K562 (cell line): ENCODE results near the gene RPTOR.

Experiments used
- CBX3 ChIP-seq, 2 experiments: IDR thresholded peaks; 1 replicate in 1 of 2; 2 replicates in 1 of 2; pipeline ENCODE4 v1.6.1; 2012; ENCODE audit warnings: inconsistent platforms in 2 of 2, low read length in 2 of 2, borderline replicate concordance in 1 of 2, control low read depth in 1 of 2
- HOXB6 ChIP-seq: fragments of 250-450 bp; sonication (Bioruptor Pico); IDR thresholded peaks from 2 replicates; pipeline ENCODE4 v1.5.1; 2022; ENCODE audit warnings: mild to moderate bottlenecking, borderline replicate concordance
- RBBP5 ChIP-seq: fragments of 200-600 bp; sonication (generic); IDR thresholded peaks from 2 replicates; pipeline ENCODE4 v1.6.1; 2012; ENCODE audit warnings: borderline replicate concordance, mild to moderate bottlenecking, low read length, control low read depth, inconsistent platforms; ENCODE audit not compliant: insufficient read depth, poor library complexity, severe bottlenecking
- TF ChIP-seq, protein P1 (sequence below): sonication (generic); formaldehyde crosslinking; IDR thresholded peaks from 2 replicates; pipeline ENCODE4 v1.8.0; 2022; ENCODE audit warnings: mild to moderate bottlenecking, missing genetic modification reagents
- TF ChIP-seq, protein P2 (sequence below), 3 experiments: IDR thresholded peaks in 2 of 3; conservative IDR thresholded peaks in 1 of 3; 2 replicates each; pipeline ENCODE4 v1.5.1; 2011 to 2012; ENCODE audit warnings: low read length in 3 of 3, mild to moderate bottlenecking in 3 of 3, control low read depth in 2 of 3, improper control_type of control experiment in 1 of 3, inconsistent platforms in 1 of 3, low read depth in 1 of 3, mixed read lengths in 1 of 3, moderate library complexity in 1 of 3; ENCODE audit not compliant: insufficient read depth in 2 of 3

DNA sequence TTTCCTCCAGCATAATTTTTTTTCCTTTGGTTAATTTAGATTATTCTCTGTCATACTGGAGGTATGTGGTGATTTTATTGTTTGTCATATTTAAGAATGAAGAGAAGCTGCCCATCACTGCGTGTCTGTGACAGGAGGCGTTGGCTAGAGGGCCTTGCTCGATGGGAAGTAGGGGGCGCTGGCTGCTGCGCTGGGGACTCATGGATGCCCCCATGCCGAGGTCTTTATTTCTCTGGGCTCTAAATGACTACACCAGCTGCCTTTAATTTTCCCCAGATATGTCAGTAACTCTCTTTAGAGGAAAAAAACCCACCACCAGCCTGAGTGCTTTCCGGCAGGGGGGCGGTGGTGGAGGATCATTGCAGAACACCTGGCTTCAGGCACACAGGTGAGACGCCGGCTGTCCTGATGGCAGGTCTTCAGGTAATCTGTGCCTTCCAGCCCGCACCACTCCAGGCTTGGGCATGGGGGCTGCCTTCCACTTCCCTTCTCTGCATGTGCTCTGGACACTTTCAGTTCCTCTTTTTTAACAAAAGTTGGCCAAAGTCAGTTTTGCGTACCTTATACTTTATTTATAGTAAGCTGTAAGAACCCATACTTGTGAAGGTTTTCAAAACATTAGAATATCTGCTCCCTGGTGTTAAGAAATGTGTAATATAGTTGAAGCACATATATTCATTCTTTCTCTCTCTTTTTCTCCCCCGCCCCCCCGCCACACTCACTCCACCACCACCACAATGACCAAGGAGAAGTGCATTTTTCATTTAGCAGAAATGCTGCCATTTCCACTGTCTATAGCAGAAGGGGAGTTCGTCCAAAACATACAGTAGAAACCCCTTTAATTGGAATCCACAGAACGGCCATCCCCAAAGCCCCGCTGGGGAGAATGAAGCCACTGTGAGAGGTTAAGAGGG lies 192.7 kb downstream of the RPTOR start:
- TF ChIP-seq, protein P1, sequence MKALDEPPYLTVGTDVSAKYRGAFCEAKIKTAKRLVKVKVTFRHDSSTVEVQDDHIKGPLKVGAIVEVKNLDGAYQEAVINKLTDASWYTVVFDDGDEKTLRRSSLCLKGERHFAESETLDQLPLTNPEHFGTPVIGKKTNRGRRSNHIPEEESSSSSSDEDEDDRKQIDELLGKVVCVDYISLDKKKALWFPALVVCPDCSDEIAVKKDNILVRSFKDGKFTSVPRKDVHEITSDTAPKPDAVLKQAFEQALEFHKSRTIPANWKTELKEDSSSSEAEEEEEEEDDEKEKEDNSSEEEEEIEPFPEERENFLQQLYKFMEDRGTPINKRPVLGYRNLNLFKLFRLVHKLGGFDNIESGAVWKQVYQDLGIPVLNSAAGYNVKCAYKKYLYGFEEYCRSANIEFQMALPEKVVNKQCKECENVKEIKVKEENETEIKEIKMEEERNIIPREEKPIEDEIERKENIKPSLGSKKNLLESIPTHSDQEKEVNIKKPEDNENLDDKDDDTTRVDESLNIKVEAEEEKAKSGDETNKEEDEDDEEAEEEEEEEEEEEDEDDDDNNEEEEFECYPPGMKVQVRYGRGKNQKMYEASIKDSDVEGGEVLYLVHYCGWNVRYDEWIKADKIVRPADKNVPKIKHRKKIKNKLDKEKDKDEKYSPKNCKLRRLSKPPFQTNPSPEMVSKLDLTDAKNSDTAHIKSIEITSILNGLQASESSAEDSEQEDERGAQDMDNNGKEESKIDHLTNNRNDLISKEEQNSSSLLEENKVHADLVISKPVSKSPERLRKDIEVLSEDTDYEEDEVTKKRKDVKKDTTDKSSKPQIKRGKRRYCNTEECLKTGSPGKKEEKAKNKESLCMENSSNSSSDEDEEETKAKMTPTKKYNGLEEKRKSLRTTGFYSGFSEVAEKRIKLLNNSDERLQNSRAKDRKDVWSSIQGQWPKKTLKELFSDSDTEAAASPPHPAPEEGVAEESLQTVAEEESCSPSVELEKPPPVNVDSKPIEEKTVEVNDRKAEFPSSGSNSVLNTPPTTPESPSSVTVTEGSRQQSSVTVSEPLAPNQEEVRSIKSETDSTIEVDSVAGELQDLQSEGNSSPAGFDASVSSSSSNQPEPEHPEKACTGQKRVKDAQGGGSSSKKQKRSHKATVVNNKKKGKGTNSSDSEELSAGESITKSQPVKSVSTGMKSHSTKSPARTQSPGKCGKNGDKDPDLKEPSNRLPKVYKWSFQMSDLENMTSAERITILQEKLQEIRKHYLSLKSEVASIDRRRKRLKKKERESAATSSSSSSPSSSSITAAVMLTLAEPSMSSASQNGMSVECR (CRISPR knock-in tag) = no peak
- no peak for TF ChIP-seq RBBP5
- no peak for TF ChIP-seq HOXB6
- TF ChIP-seq CBX3 (IDR thresholded peaks at IDR 0.05; ENCODE audit: borderline replicate concordance in 1 of 2, low read length in 2 of 2) = no peak
- TF ChIP-seq, protein P2, sequence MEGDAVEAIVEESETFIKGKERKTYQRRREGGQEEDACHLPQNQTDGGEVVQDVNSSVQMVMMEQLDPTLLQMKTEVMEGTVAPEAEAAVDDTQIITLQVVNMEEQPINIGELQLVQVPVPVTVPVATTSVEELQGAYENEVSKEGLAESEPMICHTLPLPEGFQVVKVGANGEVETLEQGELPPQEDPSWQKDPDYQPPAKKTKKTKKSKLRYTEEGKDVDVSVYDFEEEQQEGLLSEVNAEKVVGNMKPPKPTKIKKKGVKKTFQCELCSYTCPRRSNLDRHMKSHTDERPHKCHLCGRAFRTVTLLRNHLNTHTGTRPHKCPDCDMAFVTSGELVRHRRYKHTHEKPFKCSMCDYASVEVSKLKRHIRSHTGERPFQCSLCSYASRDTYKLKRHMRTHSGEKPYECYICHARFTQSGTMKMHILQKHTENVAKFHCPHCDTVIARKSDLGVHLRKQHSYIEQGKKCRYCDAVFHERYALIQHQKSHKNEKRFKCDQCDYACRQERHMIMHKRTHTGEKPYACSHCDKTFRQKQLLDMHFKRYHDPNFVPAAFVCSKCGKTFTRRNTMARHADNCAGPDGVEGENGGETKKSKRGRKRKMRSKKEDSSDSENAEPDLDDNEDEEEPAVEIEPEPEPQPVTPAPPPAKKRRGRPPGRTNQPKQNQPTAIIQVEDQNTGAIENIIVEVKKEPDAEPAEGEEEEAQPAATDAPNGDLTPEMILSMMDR (IDR thresholded peaks at IDR 0.05 in 2 of 3, conservative IDR thresholded peaks at IDR 0.05 in 1 of 3; ENCODE audit: insufficient read depth in 2 of 3, low read depth in 1 of 3, low read length in 3 of 3) = no peak
